IPS-18c (cell line): ENCODE results near the gene SPEN.
A peak's percentile ranks its signal among the peaks of the same experiment; 100 is the strongest.
"Not testable (repeated sequence)": the region's sequence is repeated elsewhere in the genome, so short reads cannot be mapped to it uniquely, and the experiment has no call there.

ENCODE experiments used
- H3K4me3 ChIP-seq: 2 replicates; pipeline ENCODE4 v1.7.0; 2013; ENCODE audit warnings: low read depth, mild to moderate bottlenecking, low read length, moderate library complexity; ENCODE audit not compliant: insufficient read depth
- H3K9me3 ChIP-seq: one replicate; pipeline ENCODE4 v1.6.1; 2013; ENCODE audit warnings: mild to moderate bottlenecking, low read length, moderate library complexity; ENCODE audit not compliant: control insufficient read depth, insufficient read depth

Gene SPEN

GRCh38 chr1:15830258-15830657, 17.2 kb upstream of the SPEN start:
- Histone ChIP-seq H3K4me3 (no peak overlapping the region), H3K9me3 (no peaks in the 10 kb centered on the region)

DNA sequence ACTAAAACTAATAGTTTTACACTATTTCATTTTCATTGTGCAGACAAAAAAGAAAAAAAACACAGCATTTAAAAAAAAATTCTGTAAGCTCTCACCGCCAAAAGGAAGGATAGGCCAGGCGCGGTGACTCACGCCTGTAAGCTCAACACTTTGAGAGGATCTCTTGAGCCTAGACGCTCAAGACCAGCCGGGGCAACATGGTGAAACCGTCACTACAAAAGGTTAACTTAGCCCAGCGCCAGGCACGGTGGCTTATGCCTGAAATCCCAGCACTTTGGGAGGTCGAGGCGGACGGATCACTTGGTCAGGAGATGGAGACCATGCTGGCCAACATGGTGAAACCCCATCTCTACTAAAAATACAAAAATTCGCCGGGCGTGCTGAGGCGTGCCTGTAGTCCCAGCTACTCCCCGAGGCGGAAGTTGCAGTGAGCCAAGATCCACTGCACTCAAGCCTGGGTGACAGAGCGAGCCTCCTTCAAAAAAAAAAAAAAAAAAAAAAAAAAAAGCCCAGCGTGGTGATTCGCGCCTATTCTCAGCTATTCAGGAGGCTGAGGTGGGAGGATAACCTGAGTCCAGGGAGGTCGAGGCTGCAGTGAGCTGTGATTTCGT, 14.3 kb upstream of the SPEN start:
- Histone ChIP-seq H3K4me3 (no peak overlapping the region), H3K9me3 (peaks cover 2% of the 10 kb centered on the region)

DNA sequence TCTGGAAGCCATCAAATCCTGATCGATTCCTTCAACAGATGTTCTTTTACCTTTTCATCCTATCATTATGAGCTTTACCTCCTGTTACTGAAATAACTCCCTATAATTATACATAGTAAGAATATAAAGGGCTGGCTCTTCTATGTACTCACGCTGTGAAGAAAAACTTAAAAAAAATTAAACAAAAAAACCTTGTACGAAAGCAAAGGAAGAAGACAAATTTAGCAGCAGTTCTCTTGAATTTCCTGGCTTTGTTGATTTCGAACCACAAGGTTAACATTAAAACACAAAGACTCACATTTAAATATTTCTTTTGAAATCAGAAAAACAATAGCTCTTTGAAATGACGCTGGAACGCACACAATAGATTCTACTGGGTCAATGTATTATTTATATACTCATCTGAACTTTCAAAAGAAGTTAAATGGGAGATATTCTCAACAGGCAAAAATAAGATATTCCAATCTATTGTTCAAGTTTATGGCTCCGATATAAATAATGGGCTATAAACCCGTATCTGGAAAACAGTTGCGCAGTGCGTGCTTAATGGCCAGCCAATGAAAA, 13.6 kb upstream of the SPEN start:
- H3K9me3 ChIP-seq = peaks cover 2% of the 10 kb centered on the region
- peak overlapping the region; percentile 81 for H3K4me3 ChIP-seq

GRCh38 chr1:15834406-15835204, 12.9 kb upstream of the SPEN start:
- H3K9me3 ChIP-seq = peaks cover 2% of the 10 kb centered on the region
- H3K4me3 ChIP-seq = peak overlapping the region; percentile 81

GRCh38 chr1:15835205-15835740, 12.2 kb upstream of the SPEN start:
- peak overlapping the region; percentile 81 for H3K4me3 ChIP-seq

DNA sequence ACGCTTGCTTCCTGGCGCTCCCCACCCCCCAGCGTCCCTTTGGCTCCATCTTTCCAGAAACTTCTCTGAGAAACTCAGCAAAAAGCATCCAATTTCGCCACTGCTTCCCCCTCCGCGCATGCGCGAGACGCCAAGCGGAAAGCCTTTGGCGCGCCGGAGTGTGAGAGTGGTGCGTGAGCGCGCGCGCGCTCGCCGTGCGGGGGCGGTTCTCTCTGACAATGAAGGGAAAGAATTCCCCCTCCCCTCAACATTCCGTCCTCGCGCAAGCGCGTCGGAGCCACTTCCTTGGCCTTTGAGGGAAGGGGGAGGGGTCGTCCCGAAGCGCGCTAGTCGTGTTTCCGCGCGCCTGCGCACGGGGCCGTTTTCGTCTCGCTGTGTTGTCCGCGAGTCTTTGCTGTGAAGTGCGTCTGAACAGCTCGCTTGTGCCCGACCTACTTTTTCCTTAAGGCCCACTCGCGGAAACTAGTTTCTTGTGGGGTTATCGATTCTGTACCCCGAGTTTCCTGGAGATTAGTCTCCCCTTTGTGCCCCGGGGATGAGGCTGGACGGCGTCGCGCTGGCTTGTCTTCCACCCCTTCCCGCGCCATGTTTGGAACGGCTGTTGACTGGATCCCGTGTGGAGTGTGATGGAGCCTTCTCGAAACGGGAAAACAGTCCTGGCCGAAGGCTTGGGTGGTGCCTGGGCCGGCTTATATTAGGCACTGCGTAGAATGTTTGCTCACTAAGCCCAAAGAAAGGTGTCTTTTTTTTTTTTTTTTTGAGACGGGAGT, 11.6 kb upstream of the SPEN start:
- H3K9me3 ChIP-seq = peaks cover 2% of the 10 kb centered on the region
- peak overlapping the region; percentile 81 for H3K4me3 ChIP-seq

More at GRCh38 chr1:15835205-15835740, 12.2 kb upstream of the SPEN start:
- peaks cover 2% of the 10 kb centered on the region for H3K9me3 ChIP-seq

- H3K9me3 ChIP-seq = not testable (repeated sequence)
- H3K4me3 ChIP-seq = peak overlapping the region; percentile 46; the same call in 1 of the 2 replicates
Observed at GRCh38 chr1:15836511-15836771, 11.1 kb upstream of the SPEN start.

GRCh38 chr1:15836772-15837669, 10.5 kb upstream of the SPEN start:
- Histone ChIP-seq H3K9me3 (peaks cover 2% of the 10 kb centered on the region), H3K4me3 (peak overlapping the region; percentile 28)

GRCh38 chr1:15837931-15838330, 9.6 kb upstream of the SPEN start:
- Histone ChIP-seq H3K9me3 (peaks cover 2% of the 10 kb centered on the region), H3K4me3 (no peak overlapping the region)

DNA sequence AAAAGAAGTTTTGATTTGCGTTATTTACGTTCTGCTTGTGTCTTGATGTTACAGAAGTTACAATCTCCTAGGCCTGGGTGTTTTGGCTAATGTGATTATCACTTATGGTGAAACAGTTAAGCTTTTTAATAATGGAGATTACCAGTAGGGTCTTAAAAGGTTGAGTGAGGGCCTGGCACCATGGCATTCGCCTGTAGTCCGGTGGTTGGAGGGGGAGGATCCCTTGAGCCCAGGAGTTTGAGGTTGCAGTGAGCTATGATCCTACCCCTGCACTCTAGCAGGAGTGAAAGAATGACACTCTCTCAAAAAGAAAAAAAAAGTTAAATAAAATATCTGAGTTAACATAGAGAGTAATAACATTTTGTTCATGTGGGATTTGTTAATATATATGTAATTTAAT, 8.8 kb upstream of the SPEN start:
- Histone ChIP-seq H3K9me3 (peaks cover 2% of the 10 kb centered on the region), H3K4me3 (no peak overlapping the region)

DNA sequence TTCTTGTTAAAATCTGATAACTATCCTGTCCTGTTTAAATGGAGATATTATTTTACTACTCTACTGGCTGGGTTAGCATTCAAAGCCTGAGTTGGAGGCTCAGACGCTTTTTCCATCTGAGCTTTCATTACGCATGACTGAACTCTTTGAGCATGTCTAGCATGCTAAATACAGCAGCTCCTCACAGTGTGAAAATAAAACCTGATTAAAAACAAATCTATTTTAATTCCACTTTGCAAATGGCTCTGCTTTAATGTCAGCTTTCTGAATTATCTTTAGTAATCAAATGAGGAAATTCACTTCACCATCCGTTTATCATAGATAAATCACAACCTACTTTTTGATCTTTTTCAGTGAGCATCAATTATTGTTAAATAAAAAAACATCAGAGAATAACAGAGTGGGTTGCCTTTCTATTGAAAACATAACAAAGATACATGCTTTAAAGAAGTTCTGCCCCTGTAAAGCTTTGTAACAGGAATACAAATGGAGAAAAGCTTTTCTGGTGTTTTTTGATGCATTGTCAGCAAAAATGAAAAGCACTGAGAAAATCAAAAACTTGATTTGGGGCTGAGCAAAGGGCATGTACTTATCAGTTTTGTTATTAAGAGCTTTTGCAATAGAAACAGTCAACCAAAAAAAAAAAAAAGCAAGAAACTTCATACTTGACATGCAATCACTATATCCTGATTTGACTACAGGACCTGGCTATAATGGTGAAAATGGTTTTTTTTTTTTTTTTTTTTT, 3.5 kb upstream of the SPEN start:
- no peak overlapping the region for H3K4me3 ChIP-seq
- H3K9me3 ChIP-seq = no peaks in the 10 kb centered on the region

DNA sequence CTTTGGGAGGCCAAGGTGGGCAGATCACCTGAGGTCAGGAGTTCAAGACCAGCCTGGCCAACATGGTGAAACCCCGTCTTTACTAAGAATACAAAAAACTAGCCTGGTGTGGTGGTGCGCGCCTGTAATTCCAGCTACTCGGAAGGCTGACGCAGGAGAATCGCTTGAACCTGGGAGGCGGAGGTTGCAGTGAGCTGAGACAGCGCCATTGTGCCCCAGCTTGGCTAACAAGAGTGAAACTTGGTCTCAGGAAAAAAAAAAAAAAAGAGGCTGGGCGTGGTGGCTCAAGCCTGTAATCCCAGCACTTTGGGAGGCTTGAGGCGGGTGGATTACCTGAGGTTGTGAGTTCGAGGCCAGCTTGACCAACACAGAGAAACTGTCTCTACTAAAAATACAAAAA, 1.5 kb upstream of the SPEN start:
- H3K9me3 ChIP-seq, H3K4me3 ChIP-seq: not testable (repeated sequence)

- Histone ChIP-seq H3K4me3 (peak overlapping the region; percentile 95), H3K9me3 (no peaks in the 10 kb centered on the region)
Observed at GRCh38 chr1:15847893-15848142, 311 bp downstream of the SPEN start.

DNA sequence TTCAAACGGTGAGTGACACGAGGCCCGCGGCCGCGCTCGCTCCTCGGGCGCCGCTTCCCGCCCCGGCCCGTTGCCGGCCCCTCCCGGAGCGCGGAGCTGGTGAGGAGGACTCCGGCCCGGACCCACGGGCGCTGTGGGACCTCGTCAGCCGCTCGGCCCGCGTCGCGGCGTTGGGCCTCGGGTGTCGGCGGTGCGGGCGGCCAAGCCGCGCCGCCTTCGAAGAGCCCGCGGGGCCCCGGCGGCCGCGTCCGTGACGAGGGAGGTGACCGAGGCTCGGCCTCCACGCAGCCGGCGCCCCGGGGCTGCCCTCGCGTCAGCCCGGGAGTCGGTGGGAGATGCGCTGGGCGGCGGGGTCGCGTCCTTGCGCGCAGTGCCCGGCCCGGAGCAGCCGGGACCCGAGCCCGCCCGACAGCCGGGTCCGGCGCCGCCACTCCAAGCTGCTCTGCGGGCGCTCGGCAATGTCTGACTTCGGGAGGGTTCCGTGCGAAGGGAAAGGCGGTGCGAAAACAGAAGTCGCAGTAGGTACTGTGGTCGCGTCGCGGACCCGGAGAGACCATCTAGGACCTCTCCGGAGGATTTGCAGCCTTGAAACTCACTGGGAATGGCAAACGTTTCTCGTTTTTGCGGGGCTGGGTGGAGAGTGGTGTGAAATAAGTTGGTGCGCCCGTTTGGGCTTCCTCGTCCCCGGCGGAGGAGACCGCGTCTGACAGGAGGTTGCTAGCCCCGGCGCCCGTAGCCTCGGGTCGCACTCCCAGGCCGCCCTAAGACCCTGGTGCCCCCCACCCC, 829 bp downstream of the SPEN start:
- Histone ChIP-seq H3K9me3 (no peaks in the 10 kb centered on the region), H3K4me3 (peak overlapping the region; percentile 95)

DNA sequence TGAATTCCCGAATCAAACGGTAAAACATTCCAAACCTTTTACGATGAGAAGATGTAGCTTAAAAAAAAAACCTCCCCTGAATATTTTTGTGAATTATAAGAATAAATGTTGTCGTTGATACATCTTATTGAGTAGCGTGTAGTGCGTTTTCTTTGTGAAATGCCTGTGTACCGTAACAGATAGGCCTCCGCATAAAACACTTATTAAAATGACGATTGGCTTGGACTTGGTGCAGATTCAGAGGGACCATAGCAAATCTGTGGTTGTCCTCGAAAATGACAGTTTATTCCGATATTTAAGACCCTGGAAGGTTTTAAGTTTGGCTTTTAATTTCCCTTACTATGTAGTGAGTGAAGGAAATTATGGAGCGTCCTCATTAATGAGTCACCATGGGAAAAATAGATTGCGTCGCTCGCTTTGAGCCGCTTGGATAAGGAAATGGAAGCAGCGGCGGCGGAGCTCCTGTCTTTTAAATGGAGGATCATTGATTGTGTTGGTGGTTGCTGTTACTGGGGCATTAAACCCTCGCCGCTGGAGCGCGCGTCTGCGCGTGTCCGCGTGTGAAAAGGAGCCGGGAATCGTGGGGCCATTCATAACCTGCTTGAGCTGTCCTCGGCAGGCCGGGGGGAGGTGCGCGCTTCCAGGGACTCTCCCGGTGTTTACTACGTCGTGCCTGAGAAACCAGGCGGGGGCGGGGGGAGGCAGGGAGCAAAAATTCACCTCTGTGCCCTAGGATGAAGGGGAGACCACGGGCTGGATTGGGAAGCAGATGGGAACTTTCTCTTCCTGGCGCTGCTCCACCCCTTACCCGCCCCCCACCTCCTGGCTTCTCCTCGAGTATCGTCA, 1.6 kb downstream of the SPEN start:
- Histone ChIP-seq H3K9me3 (no peaks in the 10 kb centered on the region), H3K4me3 (peak overlapping the region; percentile 95)
